Muscle of arm (tissue), 12 donors: ENCODE data around the gene ANKRD10. TPM values are rescaled to one million over a fixed set of nuclear protein-coding genes. Genes with fewer than 3 reads are reported as not detected.
"Not testable (repeated sequence)": the region's sequence is repeated elsewhere in the genome, so short reads cannot be mapped to it uniquely, and the experiment has no call there.

Experiments used
- DNase-seq: peaks from one replicate; pipeline ENCODE4 v3.0.0-alpha.2; 2013
- polyA plus RNA-seq, 12 donors: library from polyadenylated mRNA; unstranded; fragments of 120-200 nt; gene quantifications; one replicate each; pipeline ENCODE4 v1.2.1, GENCODE V29; 2013; ENCODE audit not compliant: insufficient read length in 12 of 12

ANKRD10 gene
- polyA plus RNA-seq, 12 donors: 133 to 392 (median 236) TPM; not detected in 1

GRCh38 chr13:110869231-110869804 is 45.6 kb downstream of the ANKRD10 start:
- DNase-seq: no peak

- no peak for DNase-seq
Measured at GRCh38 chr13:110868720-110869119, 46.1 kb downstream of the ANKRD10 start.

GRCh38 chr13:110867380-110867779 is 47.5 kb downstream of the ANKRD10 start:
- DNase-seq: no peak

GRCh38 chr13:110866491-110867170 is 48.2 kb downstream of the ANKRD10 start:
- no peak for DNase-seq

GRCh38 chr13:110863685-110864084 is 51.2 kb downstream of the ANKRD10 start:
- no peak for DNase-seq

GRCh38 chr13:110860983-110861382 is 53.9 kb downstream of the ANKRD10 start:
- no peak for DNase-seq

- DNase-seq: no peak
Measured at GRCh38 chr13:110856942-110857835, 57.7 kb downstream of the ANKRD10 start.

GRCh38 chr13:110855363-110855762 is 59.5 kb downstream of the ANKRD10 start:
- DNase-seq: no peak

- no peak for DNase-seq
Measured at GRCh38 chr13:110854866-110855265, 60.0 kb downstream of the ANKRD10 start.

GRCh38 chr13:110853235-110853721 is 61.6 kb downstream of the ANKRD10 start:
- no peak for DNase-seq

- DNase-seq: no peak
Measured at GRCh38 chr13:110850840-110851239, 64.0 kb downstream of the ANKRD10 start.

- DNase-seq: no peak
Measured at GRCh38 chr13:110850006-110850405, 64.9 kb downstream of the ANKRD10 start.

GRCh38 chr13:110845520-110845919 is 69.3 kb downstream of the ANKRD10 start:
- DNase-seq: no peak

GRCh38 chr13:110841846-110842245 is 73.0 kb downstream of the ANKRD10 start:
- no peak for DNase-seq

- DNase-seq: no peak
Measured at GRCh38 chr13:110841406-110841805, 73.5 kb downstream of the ANKRD10 start.

- DNase-seq: no peak
Measured at GRCh38 chr13:110838867-110839538, 75.9 kb downstream of the ANKRD10 start.

- no peak for DNase-seq
Measured at GRCh38 chr13:110838116-110838515, 76.8 kb downstream of the ANKRD10 start.

GRCh38 chr13:110837397-110838061 is 77.3 kb downstream of the ANKRD10 start:
- not testable (repeated sequence) for DNase-seq

- no peak for DNase-seq
Measured at GRCh38 chr13:110836605-110836903, 78.3 kb downstream of the ANKRD10 start.

GRCh38 chr13:110835721-110836604 is 78.9 kb downstream of the ANKRD10 start:
- DNase-seq: no peak

GRCh38 chr13:110834572-110834971 is 80.3 kb downstream of the ANKRD10 start:
- DNase-seq: no peak
